GM18508 (cell line): ENCODE data around the gene DDAH2.
A peak's percentile ranks its signal among the peaks of the same experiment; 100 is the strongest.

ENCODE experiments used
- ATAC-seq: cut with Tn5 transposase; IDR thresholded peaks from one replicate; pipeline ENCODE4 v1.9.1; 2021; ENCODE audit warnings: moderate number of reproducible peaks; ENCODE audit not compliant: insufficient read depth, unreplicated experiment

The DDAH2 gene

DNA sequence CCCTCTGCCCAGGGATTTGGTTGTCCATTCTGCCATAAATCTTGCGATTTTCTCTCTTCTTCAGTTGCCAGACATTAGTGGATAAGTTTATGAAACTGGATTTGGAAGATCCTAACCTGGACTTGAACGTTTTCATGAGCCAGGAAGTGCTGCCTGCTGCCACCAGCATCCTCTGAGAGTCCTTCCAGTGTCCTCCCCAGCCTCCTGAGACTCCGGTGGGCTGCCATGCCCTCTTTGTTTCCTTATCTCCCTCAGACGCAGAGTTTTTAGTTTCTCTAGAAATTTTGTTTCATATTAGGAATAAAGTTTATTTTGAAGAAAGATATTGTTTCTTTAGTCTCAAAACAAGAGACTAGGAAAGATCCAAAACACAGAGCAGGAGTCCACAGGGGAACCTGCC is 33.3 kb upstream of the DDAH2 start, which contains the start of gene SAPCD1:
SAPCD1 (plus strand) TSS at position 301 of the 400 bp plus-strand sequence. CDS start 399 bp downstream, outside the sequence.
- no peak for ATAC-seq

DNA sequence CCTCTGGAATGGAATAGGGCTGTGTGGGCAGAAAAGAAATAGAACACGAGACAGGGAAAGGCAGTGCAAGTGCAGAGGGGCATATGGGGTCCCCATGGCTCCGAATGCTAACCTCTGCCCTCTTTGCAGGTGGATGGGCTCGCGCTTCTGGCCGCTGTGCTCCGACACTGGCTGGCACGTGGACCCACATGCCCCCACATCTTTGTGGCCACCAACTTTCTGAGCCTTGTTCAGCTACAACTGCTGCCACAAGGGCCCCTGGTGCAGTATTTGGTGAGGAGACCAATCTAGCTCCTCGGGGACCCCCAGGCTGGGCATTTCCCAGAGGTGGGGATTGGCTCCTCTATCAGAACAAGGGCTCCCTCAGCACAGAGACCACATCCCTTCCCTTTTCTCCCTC is 32.2 kb upstream of the DDAH2 start:
- no peak for ATAC-seq

GRCh38 chr6:31760790-31761189 is 31.7 kb upstream of the DDAH2 start:
- ATAC-seq, result no peak

DNA sequence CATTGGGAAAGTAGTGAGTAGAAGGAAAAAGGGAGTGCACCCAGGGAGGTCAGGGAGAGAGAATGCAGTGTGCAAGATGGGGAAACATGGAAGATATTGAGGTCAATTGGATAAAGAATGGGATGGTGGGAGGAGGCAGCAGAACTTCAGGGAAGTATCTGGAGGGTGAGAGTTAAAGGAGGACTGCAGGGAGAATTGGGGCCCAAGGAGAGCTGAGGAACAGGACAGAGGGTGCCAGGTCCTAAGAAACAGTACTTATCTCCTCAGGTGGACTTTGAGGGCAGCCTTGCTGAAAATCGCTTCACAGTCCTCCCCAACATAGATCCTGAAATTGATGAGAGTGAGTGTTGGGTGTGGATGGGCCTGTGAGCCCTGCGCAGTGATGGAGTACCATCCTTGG is 29.2 kb upstream of the DDAH2 start:
- no peak for ATAC-seq

- ATAC-seq, result no peak
Measured at GRCh38 chr6:31752739-31753319, 23.7 kb upstream of the DDAH2 start.

GRCh38 chr6:31750411-31751022 is 21.4 kb upstream of the DDAH2 start:
- no peak for ATAC-seq

- ATAC-seq, result no peak
Measured at GRCh38 chr6:31749301-31750036, 20.4 kb upstream of the DDAH2 start.

GRCh38 chr6:31744422-31744821 is 15.3 kb upstream of the DDAH2 start:
- no peak for ATAC-seq

DNA sequence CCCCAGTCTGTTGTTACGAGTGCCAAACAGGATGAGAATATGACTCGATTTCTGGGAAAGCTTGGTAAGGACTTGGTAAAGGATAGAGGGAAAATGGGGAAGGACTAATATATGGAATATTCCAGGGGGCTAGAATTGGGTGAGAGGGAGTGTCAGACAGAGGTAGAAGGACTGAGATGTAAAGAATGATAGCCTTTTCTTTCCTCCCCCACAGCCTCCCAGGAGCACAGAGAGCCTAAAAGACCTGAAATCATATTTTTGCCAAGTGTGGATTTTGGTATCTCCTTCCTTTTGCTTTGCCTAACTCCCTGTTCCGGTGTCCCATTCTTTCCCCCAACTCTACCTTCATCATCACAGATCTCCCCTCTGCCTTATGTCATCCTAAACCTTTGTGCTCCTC is 13.8 kb upstream of the DDAH2 start:
- ATAC-seq, result no peak

GRCh38 chr6:31741815-31742214 is 12.7 kb upstream of the DDAH2 start:
- no peak for ATAC-seq

- no peak for ATAC-seq
Measured at GRCh38 chr6:31740397-31741223, 11.5 kb upstream of the DDAH2 start.

DNA sequence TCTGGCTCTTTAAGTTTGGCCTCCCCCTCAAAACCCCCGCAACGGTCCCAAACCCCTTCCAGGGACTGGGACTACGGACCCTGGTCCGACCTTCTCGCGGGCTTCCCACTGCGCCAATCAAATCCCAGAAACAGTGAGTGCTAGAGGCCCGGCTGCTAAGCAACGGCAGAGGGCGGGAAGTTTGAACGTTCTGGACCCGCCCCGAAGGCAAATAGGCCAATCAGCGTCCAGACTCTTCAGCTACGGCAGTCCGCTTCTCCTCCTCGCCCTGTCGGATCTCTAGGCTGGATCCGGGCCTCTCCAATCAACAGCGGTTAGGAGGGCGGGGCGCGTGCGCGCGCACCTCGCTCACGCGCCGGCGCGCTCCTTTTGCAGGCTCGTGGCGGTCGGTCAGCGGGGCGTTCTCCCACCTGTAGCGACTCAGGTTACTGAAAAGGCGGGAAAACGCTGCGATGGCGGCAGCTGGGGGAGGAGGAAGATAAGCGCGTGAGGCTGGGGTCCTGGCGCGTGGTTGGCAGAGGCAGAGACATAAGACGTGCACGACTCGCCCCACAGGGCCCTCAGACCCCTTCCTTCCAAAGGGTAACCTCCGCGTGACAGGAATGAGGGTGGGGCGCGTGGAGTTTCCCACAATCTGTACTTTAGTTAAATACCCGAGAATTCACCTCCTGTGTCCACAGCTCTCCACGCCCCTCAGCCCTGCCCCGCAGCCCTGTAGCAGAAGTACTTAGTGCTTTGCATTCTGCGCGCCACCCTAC is 10.7 kb upstream of the DDAH2 start, which contains the start of gene MSH5:
MSH5 (plus strand) TSS at position 367 of the 758 bp plus-strand sequence. CDS start 462 bp downstream, outside the sequence.
- ATAC-seq, result peak; percentile 46

- no peak for ATAC-seq
Measured at GRCh38 chr6:31737991-31738979, 9.2 kb upstream of the DDAH2 start.

DNA sequence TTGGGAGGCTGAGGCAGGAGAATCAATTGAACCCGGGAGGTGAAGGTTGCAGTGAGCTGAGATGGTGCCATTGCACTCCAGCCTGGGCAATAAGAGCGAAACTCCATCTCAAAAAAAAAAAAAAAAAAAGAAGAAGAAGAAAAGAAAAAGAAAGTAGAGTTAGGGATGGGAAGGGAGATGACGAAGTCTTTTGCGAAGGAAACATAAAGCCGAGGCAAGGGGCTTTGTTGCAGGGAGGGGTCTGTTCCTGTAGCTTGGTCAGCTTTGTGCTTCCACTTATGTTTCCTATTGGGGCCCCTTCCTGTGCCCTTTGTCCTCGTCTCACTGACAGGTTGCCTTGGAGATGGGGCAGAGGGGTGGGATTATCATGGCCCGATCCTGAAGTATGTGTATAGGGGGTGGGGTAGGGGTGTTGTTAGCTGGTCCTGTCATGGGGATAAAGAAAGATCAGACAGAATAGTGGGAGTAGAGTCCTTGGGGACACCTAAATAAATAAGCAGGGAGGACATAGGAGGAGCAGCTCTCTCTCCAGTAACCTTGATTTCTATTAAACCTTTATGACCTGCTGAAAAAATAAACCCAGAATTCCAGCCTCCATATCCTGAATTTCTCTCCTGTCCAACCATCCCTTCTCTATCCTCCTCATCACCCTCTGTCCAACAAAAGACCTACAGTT is 8.4 kb upstream of the DDAH2 start:
- ATAC-seq, result no peak

- no peak for ATAC-seq
Measured at GRCh38 chr6:31736768-31737314, 7.7 kb upstream of the DDAH2 start.

DNA sequence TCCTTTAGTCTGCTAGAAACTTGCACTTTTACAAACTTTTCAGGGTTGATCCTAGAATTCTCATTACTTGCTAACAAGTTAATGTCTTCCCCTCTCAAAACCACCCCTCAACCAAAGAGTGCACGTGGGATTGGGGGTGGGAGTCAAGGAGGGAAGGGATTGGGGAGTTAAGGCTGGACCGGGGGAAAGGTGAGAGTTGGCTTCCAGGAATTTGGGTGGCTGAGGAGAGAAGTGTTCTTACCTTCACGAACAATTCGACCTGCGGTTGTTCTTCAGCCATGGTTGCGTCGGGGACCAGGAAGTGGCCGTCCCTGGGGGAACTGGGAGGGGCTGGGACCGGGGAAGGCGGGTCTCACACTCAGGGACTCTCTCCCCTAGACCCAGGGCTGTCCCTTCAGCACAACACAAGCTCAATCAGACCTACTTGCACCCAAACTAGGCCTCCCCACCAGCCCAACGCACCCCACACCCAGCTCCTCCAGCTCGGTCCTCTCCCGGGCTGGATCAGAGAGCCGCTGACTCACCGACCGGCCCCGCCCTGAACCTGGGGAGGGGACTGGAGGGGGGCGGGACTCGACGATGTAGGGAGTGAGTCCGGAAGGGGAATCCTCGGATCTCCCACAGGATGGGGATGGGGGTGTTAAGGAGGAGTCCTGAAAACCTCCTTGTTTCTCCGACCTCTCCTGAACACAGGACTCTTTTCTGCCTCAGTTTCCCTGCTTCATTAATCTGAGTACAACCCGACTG is 7.1 kb upstream of the DDAH2 start, which contains the start of gene CLIC1:
CLIC1 (minus strand) TSS at position 510 of the 747 bp plus-strand sequence; CDS start at position 280, 230 bp downstream.
- no peak for ATAC-seq

DNA sequence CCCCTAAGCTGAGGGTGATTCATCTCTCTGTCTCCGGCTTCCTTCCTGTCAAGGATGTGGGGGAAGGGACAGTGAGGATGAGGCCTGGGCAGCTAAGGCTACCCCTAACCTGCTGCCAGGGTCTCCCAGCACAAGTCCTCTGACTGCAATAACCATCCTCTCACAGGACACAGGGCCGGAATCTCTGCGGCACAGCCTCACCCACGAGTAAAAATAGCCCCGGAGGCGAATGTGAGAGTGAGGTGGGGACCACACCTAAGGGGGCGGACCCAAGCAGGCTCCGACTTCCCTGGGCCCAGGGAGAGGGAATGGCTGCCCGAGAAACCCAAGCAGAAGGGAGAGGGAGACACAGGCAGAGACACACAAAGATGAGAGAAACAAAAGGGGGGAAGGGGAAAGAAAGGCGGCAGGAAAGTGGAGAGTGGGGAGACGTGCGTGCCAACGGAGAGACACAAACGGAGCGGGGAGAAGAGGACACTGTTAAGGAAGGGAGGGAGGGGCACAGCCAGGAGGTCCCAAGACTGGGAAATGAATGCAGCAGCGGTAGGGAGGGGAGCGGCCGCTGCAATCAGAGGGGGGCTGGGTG is 5.8 kb upstream of the DDAH2 start:
- no peak for ATAC-seq
